ENCODE measurements around the gene IL7R.
A peak's percentile ranks its signal among the peaks of the same experiment; 100 is the strongest.
"Not testable (repeated sequence)": the region's sequence is repeated elsewhere in the genome, so short reads cannot be mapped to it uniquely, and the experiment has no call there.

IL7R gene

DNA sequence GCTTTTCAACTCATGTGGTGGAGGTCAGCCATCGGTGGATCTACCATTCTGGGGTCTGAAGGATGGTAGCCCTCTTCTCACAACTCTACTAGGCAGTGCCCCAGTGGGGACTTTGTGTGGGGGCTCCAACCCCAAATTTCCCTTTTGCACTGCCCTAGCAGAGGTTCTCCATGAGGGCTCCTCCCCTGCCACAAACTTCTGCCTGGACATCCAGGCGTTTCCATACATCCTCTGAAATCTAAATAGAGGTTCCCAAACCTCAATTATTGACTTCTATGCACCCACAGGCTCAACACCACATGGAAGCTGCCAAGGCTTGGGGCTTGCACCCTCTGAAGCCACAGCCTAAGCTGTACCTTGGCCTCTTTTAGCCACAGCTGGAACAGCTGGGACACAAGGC lies 11.2 kb upstream of the IL7R start:
- DNase-seq: not testable (repeated sequence)

DNA sequence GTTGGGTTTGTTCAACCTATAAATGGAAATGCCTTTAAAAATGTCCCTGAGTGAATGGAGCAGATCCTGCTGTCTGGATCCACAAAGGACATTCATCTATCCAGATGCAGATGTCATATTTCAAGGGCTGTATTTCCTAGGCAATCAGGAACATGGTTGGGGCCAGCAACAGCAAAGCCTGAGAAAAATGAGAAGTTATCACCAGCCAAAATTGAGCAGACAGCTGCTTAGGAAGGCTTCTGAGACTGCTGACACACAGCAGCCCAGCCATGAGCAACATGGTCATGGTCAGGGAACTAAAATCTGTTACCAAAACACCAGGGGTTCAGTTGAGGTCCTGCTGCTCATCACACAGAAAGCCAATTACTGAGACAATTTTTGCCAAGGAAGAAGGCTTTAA lies 9.2 kb upstream of the IL7R start:
- no peak for DNase-seq

DNA sequence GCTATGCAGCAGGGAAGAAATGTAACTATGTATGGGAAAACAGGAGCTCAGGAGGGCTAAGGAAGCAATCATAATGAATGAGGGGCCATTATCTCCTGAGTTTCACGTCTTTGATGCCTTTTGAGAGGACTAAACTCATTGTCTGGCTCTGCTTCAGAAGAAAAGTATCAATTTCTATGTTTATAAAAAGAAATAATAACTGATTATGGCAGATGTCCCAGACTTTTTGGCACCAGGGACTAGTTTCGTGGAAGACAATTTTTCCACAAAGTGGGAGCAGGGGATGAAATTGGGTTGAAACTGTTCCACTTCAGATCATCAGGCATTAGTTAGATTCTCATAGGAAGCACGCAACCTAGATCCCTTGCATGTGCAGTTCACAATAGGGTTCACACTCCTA lies 8.7 kb upstream of the IL7R start:
- DNase-seq: no peak

DNA sequence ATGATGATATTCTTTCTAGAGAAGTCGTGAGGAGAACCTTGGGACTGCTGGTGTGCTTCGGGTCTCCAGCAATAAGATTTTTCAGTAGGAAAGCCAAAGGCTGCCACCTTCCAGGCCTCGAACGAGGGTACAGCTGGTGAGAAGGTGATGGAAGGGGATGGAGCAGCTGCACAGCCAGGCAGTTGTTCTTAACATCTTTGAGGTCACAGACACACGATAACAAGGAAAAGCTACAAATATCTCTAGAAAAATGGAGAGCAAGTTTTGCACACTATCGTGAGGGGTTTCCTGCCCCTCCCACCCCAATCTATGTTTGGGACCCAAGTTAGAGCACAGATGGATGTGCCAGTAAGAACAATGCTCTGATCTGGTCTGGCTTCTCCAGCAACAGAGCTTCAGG lies 6.8 kb upstream of the IL7R start:
- DNase-seq: no peak

DNA sequence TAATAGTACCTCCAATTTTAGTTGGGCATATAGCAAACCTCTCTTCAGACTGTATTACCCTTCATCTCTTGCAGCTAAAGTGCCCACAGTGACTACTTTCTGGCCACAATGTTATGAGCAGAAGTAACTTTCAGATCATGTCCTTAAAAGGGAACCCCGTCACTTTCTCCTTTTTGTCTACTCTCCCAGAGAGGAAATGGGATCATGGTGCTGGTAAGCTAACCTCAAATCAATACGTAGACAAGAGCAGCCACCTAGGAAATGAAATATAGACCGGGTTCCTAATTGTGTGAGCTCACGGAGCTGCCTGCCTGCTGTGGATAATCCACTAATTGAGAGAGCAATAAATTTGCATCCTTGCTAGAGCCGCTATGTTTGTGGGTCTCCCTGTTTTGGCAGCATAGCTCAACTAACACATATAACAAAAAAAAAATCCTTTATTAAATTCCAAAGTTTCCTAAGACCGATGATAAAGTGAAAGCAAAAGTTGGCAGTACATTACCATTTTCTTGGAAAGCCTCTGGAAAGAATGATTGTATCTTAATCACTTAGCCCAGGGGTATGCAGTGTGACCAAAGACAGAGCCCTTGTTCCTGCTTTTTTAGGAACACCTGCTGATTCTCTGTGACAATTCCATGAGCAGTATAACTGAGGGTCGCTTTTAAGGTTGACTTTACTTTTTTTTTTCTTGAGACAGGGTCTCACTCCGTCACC lies 5.6 kb upstream of the IL7R start:
- no peak for DNase-seq

DNA sequence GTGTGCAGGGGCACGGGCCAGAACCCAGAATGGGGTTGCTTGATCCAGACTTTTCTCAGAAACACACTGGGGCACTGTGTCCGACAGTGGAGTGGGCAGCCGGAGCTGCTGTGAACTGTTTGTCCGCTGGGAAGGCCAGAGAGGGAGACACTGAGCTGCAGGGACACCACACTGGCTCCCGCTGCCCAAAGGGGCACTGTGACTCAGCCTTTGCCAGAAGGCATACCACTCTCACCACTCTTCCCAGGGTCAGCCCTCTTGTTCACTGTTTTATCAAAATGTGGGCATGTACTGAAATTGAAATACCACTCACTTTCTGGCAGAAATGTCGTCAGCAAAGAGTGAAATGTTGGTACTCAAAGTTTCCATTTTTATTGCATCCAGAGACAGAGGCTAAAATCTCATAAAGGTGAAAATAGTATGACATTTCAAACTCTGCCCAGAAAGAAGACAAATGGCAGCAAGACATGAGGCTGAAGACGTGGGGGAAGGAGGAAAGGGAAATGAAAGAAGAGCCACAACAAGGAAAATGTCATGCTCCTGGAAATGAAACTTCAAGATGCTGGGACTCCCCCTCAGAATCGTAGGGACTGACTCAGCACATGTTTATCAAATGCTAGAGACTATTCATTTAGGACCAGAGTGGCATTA lies 4.5 kb upstream of the IL7R start:
- no peak for DNase-seq

DNA sequence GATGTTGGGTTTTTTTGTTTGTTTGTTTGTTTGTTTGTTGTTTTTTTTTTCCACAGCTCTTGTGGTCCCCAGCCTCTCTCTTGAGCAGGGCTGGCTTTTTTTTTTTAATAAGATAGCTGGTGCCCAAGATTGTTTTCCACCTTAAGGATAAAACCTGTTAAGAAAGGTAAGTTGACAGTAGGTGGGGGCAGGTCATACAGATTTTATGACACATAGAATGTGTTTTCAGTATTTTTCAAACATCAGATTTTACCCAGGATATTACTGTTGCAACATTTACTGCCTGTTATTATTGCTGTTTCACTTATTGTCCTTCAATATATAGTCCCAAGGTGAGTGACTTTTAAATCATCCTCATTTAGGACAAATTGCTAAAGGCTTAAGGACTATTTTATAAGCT lies 3.9 kb upstream of the IL7R start:
- DNase-seq: no peak

DNA sequence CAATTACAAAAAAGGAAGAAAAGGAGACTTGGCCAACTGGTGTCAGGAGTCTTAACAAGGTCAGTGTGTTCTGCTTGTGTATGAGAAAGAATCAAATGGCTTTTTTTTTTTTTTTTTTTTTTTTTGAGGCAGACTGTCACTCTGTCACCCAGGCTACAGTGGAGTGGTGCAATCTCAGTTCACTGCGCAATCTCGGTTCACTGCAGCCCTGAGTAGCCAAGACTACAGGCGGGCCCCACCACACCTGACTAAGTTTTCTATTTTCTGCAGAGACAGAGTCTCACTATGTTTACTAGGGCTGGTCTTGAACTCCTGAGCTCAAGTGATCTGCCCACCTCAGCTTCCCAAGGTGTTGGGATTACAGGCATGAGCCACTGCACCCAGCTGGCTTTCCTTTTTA lies 3.1 kb upstream of the IL7R start:
- DNase-seq: peak; percentile 67

DNA sequence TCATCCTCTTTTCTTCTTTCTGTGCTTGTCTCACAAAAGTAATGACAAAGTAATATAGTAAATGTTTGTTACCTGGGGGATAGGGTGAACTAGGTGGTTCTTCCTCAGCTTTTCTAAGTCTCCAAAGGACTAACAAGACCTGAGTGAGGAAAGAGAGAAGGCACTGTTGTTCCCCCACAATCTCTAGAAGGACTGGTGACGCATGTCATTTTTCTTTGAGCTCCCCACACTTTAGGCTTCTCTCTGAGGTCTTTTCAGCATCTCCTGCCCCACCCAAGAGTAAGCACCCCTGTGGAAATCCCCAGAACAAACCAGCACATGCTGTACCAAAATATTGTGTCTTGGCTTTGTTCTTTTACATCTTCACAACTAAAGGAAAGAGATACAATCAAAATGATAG lies 2.4 kb upstream of the IL7R start:
- peak; percentile 61 for DNase-seq

DNA sequence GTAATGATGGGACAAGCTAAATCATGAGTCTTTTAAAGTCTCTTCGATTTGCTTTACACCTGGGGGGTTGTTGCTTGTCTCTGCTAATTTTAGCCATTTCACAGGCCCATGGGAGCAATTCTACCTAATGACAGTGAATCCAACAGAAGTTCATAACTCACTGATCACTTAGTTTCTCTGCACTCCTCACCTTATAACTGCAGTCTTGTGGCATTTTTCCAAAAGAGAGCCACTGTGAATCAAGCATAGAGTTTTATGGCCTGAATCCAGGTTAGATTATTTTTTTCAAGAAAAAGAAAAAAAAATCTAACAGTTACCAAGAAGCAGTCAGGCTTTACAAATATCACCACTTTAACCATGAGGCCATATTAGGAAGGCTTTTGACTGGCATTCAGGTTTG lies 1.5 kb upstream of the IL7R start:
- no peak for DNase-seq

DNA sequence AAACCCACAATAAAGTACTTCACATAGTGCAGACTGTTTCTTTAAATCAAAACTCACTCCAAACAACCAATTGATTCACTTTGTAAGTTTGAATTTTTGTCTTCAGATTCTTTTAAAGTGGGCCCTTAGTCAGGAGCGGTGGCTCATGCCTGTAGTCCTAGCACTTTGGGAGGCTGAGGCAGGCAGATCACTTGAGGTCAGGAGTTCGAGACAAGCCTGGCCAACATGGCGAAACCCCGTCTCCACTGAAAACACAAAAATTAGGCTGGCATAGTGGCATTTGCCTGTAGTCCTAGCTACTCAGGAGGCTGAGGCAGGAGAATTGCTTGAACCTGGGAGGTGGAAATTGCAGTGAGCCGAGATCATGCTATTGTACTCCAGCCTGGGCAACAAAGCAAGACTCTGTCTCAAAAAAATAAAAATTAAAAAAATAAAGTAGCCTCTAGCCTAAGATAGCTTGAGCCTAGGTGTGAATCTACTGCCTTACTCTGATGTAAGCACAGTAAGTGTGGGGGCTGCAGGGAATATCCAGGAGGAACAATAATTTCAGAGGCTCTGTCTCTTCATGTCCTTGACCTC lies 416 bp upstream of the IL7R start:
- not testable (repeated sequence) for DNase-seq

DNA sequence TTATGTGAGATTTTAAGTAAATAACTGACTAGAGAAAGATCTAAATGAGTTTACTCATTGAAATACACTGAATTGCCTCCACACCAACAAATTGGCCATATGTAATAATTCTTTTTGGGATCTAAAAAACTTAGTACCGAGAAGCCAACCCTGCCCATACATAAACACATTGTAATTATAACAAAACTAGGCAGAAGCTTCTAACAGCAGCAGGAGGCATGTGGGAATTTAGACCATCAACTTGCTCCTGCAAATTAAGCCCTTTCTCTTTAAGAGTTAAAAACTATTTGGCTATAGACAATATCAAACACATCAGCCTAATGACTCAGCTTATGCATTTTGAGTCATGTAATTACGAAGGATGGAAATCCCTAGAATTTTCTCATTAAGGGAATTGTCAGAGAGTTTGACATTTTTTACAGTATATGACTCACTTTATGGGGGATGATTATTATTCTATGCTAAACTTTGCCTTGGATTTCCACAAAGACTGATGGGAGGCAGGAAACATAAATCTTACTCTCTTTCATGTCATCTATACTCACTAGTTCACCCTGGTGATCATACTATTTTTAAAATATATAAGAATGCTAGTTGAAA lies 1.0 kb downstream of the IL7R start:
- no peak for DNase-seq

DNA sequence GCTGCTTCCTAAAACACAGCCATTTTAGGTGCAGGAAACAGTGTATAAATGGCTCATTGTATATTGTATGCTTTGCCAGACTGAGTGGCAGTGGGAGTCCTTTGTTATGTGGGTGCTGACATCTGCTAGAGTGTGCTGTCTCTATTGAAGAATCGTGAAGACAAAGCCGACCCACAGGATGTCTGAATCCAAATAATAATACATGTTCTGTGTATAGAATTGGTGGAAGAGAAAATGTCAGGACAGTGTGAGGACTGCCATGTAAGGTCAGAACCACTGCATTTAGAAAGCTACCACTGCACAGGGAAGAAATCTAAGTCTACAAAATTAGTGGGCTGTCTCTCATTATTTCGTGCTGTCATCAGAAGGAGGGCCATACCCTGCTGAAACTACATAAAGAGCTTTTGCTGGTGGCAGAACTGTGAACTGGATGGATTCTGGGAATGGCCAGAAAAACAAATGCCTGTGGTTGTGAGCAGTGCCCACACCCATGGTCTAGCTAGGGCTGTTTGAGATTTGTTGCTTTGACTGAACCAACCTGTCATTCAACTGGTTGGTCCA lies 2.5 kb downstream of the IL7R start:
- no peak for DNase-seq

DNA sequence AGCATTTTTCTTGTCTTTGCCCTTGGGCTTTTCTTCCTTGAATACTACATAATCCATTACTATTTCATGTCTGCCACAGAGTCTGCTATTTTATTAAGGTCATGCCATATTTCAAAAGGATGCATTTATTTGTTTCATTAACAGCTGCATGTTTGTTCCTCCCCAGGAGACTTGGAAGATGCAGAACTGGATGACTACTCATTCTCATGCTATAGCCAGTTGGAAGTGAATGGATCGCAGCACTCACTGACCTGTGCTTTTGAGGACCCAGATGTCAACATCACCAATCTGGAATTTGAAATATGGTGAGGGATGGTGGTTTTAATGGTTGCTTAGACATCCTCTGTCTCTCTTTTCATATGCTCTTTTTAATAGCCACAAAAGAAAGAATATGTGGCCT lies 4.0 kb downstream of the IL7R start:
- DNase-seq: no peak

DNA sequence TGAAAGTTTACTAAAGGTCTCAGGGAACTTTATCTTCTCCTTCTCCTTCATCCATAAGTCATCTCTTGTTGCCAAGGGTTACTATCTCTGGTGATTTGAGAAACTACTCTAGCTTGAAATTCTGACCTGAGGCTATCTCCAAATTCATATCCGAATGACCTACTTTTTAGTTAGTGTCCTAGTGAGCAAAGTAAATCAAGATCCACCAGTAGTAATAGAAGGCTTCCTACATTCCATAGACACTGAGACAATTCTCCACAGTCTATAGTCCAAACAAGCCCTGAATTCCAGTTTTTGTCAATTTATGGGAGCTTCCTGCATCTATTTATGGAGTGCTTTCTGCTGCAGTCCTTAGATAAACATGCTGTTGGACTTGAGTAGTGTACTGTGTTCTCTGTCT lies 5.0 kb downstream of the IL7R start:
- DNase-seq: no peak

DNA sequence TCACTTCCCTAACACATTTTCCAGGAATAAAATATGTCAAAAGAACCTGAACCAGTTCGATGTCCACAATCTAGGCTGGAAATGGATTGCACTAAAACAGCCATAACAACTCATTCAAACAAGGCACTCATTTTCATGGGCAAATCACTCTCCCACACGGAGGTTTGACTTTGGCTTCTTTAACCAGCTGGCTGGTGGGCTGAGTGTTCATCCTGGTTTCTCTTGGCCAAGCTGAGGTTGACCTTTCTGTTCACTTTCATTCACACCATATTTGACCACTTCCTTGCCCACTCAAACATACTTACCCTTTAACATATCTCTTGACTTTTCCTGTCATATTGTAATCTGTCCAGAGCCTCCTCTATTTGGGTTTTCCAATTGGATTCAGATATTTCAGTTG lies 5.4 kb downstream of the IL7R start:
- DNase-seq: no peak

DNA sequence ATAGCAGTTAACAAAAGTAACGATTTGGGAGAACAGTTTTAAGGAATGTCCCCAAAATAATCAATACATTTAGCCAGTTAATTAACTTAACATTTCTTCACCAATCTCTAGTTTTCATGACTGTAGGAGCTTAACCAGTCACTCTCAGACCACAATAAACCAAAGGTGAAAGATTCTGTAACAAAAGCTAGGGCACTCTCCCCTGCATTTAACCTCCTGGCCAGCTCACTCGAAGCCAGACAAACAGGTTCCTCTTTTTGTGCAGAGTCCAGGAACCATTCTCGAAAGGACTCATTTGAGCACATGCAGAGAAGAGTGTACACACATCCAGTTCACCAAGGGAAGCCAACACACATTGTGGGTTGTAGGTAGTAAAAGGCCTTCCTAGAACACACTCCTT lies 6.5 kb downstream of the IL7R start:
- no peak for DNase-seq

DNA sequence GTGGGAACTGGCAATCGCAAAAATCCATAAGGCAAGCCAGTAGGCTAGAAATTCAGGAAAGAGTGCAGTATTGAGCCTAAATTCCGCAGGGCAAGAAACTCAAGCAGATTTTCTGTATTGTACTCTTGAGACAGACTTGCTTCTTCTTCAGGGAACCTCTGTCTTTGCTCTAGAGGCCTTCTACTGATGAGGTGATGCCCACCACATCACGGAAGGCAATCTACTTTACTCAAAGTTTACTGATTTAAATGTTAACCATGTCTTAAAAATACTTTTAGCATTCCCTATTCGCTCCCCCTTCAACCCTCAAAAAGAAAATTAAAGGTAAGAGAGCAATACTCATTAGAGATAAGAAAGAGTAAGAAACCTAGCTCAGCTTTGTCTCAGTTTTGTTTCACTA lies 11.3 kb downstream of the IL7R start:
- no peak for DNase-seq

DNA sequence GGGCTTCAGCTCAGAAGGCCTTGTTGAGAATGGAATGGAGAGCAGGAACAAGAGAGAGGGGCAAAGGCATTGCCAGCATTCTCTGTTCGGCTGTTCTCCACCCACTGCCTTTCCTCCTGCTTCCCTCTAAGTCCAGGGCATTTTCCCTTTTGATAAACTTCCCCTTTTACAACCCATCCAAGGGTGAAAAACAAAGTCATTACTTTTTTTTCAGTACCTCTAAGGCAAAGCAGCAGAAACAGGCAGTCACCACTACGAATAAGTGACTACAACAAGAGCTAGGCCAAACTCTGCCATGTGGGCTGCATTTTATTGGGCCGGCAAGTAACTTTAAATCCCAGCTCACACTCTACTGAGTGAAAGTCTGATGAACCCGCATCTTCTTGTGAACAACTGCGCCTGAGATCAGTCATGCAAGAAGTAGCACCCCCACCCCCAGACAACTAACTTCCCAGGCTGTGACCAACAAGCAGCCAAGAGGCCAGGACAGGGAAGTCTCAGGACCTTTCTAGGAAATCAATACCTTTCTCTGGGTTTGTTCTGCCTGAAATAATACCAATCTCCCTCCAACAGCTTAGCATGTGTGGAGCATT lies 13.1 kb downstream of the IL7R start:
- no peak for DNase-seq

DNA sequence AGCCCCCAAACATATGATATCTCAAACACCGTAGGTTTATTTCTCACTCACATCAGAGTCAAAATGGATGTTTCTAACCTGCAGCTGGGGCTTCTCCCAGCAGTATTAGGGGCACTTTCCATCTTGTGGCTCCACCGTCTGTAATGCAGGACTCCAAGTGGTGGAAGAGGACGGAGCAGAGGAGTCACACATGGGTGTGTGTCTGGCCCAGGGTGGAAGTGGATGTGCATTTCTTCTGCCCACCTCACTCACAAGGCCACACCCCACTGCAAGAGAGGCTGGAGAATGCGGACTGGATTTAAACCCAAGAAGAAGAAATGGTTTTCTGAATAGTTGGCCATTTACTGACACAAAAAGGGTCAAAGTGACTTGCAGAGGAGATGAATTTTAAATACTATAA lies 13.9 kb downstream of the IL7R start:
- no peak for DNase-seq

DNA sequence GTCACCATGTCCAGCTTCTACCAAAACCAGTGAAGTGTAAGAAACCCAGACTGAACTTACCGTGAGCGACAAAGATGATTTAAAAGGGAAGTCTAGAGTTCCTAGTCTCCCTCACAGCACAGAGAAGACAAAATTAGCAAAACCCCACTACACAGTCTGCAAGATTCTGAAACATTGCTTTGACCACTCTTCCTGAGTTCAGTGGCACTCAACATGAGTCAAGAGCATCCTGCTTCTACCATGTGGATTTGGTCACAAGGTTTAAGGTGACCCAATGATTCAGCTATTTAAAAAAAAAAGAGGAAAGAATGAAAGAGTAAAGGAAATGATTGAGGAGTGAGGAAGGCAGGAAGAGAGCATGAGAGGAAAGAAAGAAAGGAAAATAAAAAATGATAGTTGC lies 19.8 kb downstream of the IL7R start:
- no peak for DNase-seq

DNA sequence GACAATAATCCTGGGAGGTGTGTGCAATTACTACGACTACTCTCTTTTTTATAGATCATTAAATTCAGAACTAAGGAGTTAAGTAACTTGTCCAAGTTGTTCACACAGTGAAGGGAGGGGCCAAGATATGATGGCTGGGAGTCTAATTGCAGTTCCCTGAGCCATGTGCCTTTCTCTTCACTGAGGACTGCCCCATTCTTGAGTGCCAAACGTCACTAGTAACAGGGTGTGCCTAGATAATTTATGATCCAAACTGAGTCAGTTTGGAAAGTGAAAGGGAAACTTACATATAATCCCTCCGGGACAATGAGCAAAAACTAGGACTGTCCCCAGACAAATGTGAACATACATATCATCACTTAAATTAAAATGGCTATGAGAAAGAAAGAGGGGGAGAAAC lies 20.2 kb downstream of the IL7R start:
- DNase-seq: no peak

DNA sequence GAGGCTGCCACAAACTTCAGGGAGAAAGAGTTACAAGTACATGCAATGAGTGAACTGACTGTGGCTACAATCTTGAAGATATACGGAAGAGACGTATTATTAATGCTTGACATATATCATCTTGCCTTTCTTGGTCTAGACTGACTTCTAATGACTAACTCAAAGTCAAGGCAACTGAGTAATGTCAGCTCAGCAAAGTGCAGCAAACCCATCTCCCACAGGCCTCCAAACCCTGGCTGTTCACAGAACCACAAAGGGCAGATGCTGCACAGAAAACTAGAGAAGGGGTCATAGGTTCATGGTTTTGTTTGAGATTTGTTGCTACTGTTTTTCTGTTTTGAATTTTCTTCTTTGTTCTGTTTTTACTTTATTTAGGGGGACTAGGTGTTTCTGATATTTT lies 21.0 kb downstream of the IL7R start:
- DNase-seq: no peak

DNA sequence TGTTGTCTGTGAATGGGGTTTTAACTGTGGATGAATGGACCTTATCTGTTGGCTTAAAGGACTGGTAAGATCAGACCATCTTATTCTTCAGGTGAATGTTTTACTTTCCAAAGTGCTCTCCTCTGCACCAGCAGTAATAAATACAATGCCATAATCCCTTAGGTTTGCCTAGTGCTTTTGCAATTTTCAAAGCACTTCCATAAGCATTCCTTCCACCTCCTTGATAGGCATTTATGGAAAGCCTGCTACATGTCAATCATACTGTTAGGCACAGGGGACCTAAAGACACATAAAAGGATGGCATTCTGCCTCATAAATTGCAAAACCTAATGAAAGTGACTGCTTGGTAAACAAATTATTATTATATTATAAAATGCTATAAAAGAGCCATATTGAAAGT lies 21.4 kb downstream of the IL7R start:
- DNase-seq: no peak

Data from activated CD4-positive, alpha-beta T cell treated with anti-CD3 and anti-CD28 coated beads, Interleukin-2, amount 50 U/mL, for 1 hour (primary cell).